ENCODE results near the gene C6orf62.

GRCh38 chr6:24738741-24739140 lies 19.8 kb upstream of the C6orf62 start:
- TF ChIP-seq TAF1 (IDR thresholded peaks at IDR 0.05; ENCODE audit: low read depth, low read length) (no peak), POLR2A (IDR thresholded peaks at IDR 0.05; ENCODE audit: low read depth, low read length) (no peak), POLR2AphosphoS5 (IDR thresholded peaks at IDR 0.05; ENCODE audit: low read depth, low read length) (no peak), SPI1 (IDR thresholded peaks at IDR 0.05; ENCODE audit: low read depth, low read length) (no peak), POU2F2 (IDR thresholded peaks at IDR 0.05; ENCODE audit: low read depth, low read length) (no peak)

Data from GM12891 (cell line).